Measurements from ENCODE around the gene TDP2. TPM values are rescaled to one million over a fixed set of nuclear protein-coding genes. Genes with fewer than 3 reads are reported as not detected.

TDP2 gene
- polyA plus RNA-seq, 1 donor from 2014 or later: 49.0 TPM

- no peaks in the 10 kb centered on the region for H3K9me2 ChIP-seq (ENCODE audit: insufficient read depth, low read length)
- no peaks in the 10 kb centered on the region for H3K27me3 ChIP-seq (ENCODE audit: insufficient read depth, low read depth, low read length)
- no peaks in the 10 kb centered on the region for H3F3A ChIP-seq (ENCODE audit: insufficient read depth, low read length, poor library complexity, severe bottlenecking)
- no peak overlapping the region for H3K4me3 ChIP-seq (ENCODE audit: low read length)
- H3K4me2 ChIP-seq (ENCODE audit: low read length): no peak overlapping the region
- no peaks in the 10 kb centered on the region for H3K79me2 ChIP-seq (replicated peaks; ENCODE audit: insufficient read depth, low read length)
- H4K20me1 ChIP-seq (ENCODE audit: insufficient read depth): no peaks in the 10 kb centered on the region
- no peak overlapping the region for H3K27ac ChIP-seq (ENCODE audit: low read length)
- no peaks in the 10 kb centered on the region for H3K36me3 ChIP-seq (ENCODE audit: insufficient read depth, low read length)
- TF ChIP-seq EP300 (conservative IDR thresholded peaks at IDR 0.05; ENCODE audit: poor library complexity, severe bottlenecking): no peak
- TF ChIP-seq CTCF (IDR thresholded peaks at IDR 0.05; ENCODE audit: poor library complexity, severe bottlenecking): no peak
- TF ChIP-seq RAD21 (conservative IDR thresholded peaks at IDR 0.05): no peak
- TF ChIP-seq REST (IDR thresholded peaks at IDR 0.05; ENCODE audit: borderline replicate concordance): no peak
- TF ChIP-seq POLR2AphosphoS5 (IDR thresholded peaks at IDR 0.05): no peak
- TF ChIP-seq SMC3 (conservative IDR thresholded peaks at IDR 0.05; ENCODE audit: poor library complexity): no peak
- no peaks in the 10 kb centered on the region for H3K9me3 ChIP-seq (ENCODE audit: low read length)
- no peak overlapping the region for H3K9ac ChIP-seq (ENCODE audit: low read length)
- H2AFZ ChIP-seq (ENCODE audit: low read depth, low read length): no peak overlapping the region
These were observed 26.3 kb upstream of the TDP2 start for GRCh38 chr6:24692848-24693592.

- H4K20me1 ChIP-seq (ENCODE audit: insufficient read depth): no peaks in the 10 kb centered on the region
- no peaks in the 10 kb centered on the region for H3K9me3 ChIP-seq (ENCODE audit: low read length)
- no peaks in the 10 kb centered on the region for H3K79me2 ChIP-seq (replicated peaks; ENCODE audit: insufficient read depth, low read length)
- no peak overlapping the region for H3K4me2 ChIP-seq (ENCODE audit: low read length)
- TF ChIP-seq EZH2 (IDR thresholded peaks at IDR 0.05; ENCODE audit: borderline replicate concordance, insufficient read depth, low read length, poor library complexity, severe bottlenecking): no peak
- no peaks in the 10 kb centered on the region for H3K27me3 ChIP-seq (ENCODE audit: insufficient read depth, low read depth, low read length)
- H3K9me2 ChIP-seq (ENCODE audit: insufficient read depth, low read length): no peaks in the 10 kb centered on the region
- H3K36me3 ChIP-seq (ENCODE audit: insufficient read depth, low read length): no peaks in the 10 kb centered on the region
- no peak overlapping the region for H3K9ac ChIP-seq (ENCODE audit: low read length)
- no peaks in the 10 kb centered on the region for H3F3A ChIP-seq (ENCODE audit: insufficient read depth, low read length, poor library complexity, severe bottlenecking)
- no peak overlapping the region for H2AFZ ChIP-seq (ENCODE audit: low read depth, low read length)
- H3K27ac ChIP-seq (ENCODE audit: low read length): no peak overlapping the region
- H3K4me3 ChIP-seq (ENCODE audit: low read length): no peak overlapping the region
These were observed 25.7 kb upstream of the TDP2 start for GRCh38 chr6:24692415-24692814.

- Histone ChIP-seq H4K20me1 (ENCODE audit: insufficient read depth) (no peaks in the 10 kb centered on the region), H3K9me2 (ENCODE audit: insufficient read depth, low read length) (no peaks in the 10 kb centered on the region), H3K79me2 (replicated peaks; ENCODE audit: insufficient read depth, low read length) (no peaks in the 10 kb centered on the region), H3K36me3 (ENCODE audit: insufficient read depth, low read length) (no peaks in the 10 kb centered on the region), H2AFZ (ENCODE audit: low read depth, low read length) (no peak overlapping the region), H3K4me3 (ENCODE audit: low read length) (no peak overlapping the region), H3F3A (ENCODE audit: insufficient read depth, low read length, poor library complexity, severe bottlenecking) (no peaks in the 10 kb centered on the region), H3K27ac (ENCODE audit: low read length) (no peak overlapping the region), H3K27me3 (ENCODE audit: insufficient read depth, low read depth, low read length) (no peaks in the 10 kb centered on the region), H3K4me2 (ENCODE audit: low read length) (no peak overlapping the region), H3K9me3 (ENCODE audit: low read length) (no peaks in the 10 kb centered on the region), H3K9ac (ENCODE audit: low read length) (no peak overlapping the region)
- TF ChIP-seq REST (IDR thresholded peaks at IDR 0.05; ENCODE audit: borderline replicate concordance): no peak
- no peak for TF ChIP-seq TAF1 (IDR thresholded peaks at IDR 0.05; ENCODE audit: low read depth)
- no peak for TF ChIP-seq CTCF (IDR thresholded peaks at IDR 0.05; ENCODE audit: poor library complexity, severe bottlenecking)
- no peak for TF ChIP-seq EP300 (conservative IDR thresholded peaks at IDR 0.05; ENCODE audit: poor library complexity, severe bottlenecking)
- TF ChIP-seq SMC3 (conservative IDR thresholded peaks at IDR 0.05; ENCODE audit: poor library complexity): no peak
- TF ChIP-seq MXI1 (conservative IDR thresholded peaks at IDR 0.05; ENCODE audit: poor library complexity, severe bottlenecking): no peak
- TF ChIP-seq EZH2 (IDR thresholded peaks at IDR 0.05; ENCODE audit: borderline replicate concordance, insufficient read depth, low read length, poor library complexity, severe bottlenecking): no peak
- TF ChIP-seq POLR2AphosphoS5 (IDR thresholded peaks at IDR 0.05): no peak
- no peak for TF ChIP-seq RAD21 (conservative IDR thresholded peaks at IDR 0.05)
These were observed 25.3 kb upstream of the TDP2 start for GRCh38 chr6:24692003-24692402.

Data from neural cell (in vitro differentiated cells).